CD4-positive, alpha-beta T cell treated with Interleukin-10 for 1 hour (primary cell): Measurements from ENCODE around the gene ADCY1.
A peak's percentile ranks its signal among the peaks of the same experiment; 100 is the strongest.
"Not testable (repeated sequence)": the region's sequence is repeated elsewhere in the genome, so short reads cannot be mapped to it uniquely, and the experiment has no call there.

ENCODE experiments used
- DNase-seq: peaks from one replicate; pipeline ENCODE4 v3.0.0-alpha.2; 2020

Gene ADCY1

DNA sequence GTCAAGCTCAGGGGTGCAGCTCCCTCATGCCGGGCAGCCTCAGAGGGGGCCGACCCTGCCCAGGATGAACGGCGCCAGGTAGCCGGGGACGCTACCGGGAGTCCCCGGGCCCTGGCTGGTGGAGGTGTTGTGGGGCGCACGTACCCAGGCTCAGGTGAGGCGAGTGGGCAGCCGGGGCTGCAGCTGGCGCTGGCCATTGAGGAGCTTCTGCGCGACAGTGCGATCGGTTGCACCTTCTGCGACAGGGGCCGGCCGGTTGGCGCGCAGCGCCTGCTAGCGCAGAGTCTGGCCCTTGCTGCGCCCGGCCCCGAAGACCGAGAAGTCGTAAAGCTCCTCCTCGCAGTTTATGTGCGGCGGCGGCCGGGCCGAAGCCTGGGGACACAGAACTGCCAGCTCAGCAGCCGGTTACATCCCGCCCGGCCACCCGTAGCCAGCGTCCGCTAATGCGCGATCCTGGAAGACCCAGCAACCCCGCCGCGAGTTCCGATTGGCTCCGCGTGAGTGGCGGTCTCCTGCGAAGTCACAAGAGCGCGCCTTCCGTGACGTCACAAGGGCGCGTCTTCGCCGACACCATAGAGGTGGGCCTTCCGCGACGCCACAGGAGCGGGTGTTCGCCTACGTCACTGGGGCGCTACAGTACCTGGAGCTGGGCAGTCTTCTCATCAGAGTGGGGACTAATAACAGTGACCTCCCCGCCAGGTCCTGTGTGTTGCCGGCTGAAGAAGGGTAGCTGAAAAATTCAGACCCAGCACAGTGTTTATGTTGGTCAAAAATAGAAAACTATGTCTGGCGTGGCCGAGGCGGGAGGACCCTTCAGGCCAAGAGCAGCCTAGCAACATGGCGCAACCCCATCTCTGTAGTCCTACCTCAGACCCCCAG lies 194.6 kb downstream of the ADCY1 start:
- DNase-seq: peak; percentile 98

DNA sequence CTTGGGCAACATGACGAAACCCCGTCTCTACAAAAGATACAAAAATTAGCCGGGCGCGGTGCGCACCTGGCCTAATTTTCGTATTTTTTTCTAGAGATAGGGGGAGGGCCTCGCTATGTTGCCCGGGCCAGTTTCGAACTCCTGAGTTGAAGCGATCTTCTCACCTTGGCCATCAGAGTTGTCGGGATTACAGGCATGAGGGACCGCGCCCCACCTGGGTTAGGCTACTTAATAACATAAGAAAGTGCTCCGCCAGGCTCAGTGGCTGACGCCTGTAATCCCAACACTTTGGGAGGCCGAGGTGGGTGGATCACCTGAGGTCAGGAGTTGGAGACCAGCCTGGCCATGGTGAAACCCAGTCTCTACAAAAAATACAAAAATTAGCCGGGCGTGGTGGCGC lies 195.5 kb downstream of the ADCY1 start:
- not testable (repeated sequence) for DNase-seq
